Peyer's patch (tissue), 4 donors: ENCODE results near the gene CEP164. TPM values are rescaled to one million over a fixed set of nuclear protein-coding genes. Genes with fewer than 3 reads are reported as not detected.
A peak's percentile ranks its signal among the peaks of the same experiment; 100 is the strongest.

Experiments used
- DNase-seq, 3 donors: peaks; one replicate each; pipeline ENCODE4 v3.0.0-alpha.2; 2017 to 2019
- H3K27ac ChIP-seq, 4 donors: fragments of 200-600 bp; sonication (generic); one replicate each; pipeline ENCODE4 v1.5.1; 2016 to 2019
- H3K27me3 ChIP-seq, 2 donors: fragments of 200-600 bp; sonication (generic); one replicate each; pipeline ENCODE4 v1.5.1; 2019
- H3K36me3 ChIP-seq, 3 donors: fragments of 200-600 bp; sonication (generic); one replicate each; pipeline ENCODE4 v1.5.1; 2016 to 2019
- H3K4me1 ChIP-seq, 4 donors: fragments of 200-600 bp; sonication (generic); one replicate each; pipeline ENCODE4 v1.5.1; 2016 to 2019
- H3K4me3 ChIP-seq, 4 donors: fragments of 200-600 bp; sonication (generic); 1 replicate in 3 of 4; 2 replicates in 1 of 4; pipeline ENCODE4 v1.5.1; 2016 to 2019; ENCODE audit warnings: mild to moderate bottlenecking in 1 of 4
- H3K9me3 ChIP-seq, 4 donors: fragments of 200-600 bp; sonication (generic); one replicate each; pipeline ENCODE4 v1.5.1; 2016 to 2019; ENCODE audit warnings: mild to moderate bottlenecking in 1 of 4
- POLR2A ChIP-seq, 2 donors: fragments of 450-650 bp; IDR thresholded peaks; one replicate each; pipeline ENCODE4 v1.5.1; 2017; ENCODE audit warnings: antibody characterized with exemption in 2 of 2, mild to moderate bottlenecking in 2 of 2, moderate library complexity in 2 of 2
- total RNA-seq, 4 donors: library from RNA; depleted of rRNA; stranded (reverse); fragments of >200 nt; gene quantifications; one replicate each; pipeline ENCODE4 v1.1.0, GENCODE V29; 2016
- TF ChIP-seq, protein P1 (sequence below), 6 experiments: fragments of 450-650 bp in 4 of 6; fragments of 200-600 bp in 2 of 6; sonication (generic) in 1 of 6; IDR thresholded peaks; one replicate each; pipeline ENCODE4 v1.5.1; 2017 to 2019; ENCODE audit warnings: antibody characterized with exemption in 6 of 6, mild to moderate bottlenecking in 3 of 6, moderate library complexity in 1 of 6

CEP164 gene
- total RNA-seq, 4 donors from 2014 or later, result 12.3 to 45.4 (median 27.2) TPM

DNA sequence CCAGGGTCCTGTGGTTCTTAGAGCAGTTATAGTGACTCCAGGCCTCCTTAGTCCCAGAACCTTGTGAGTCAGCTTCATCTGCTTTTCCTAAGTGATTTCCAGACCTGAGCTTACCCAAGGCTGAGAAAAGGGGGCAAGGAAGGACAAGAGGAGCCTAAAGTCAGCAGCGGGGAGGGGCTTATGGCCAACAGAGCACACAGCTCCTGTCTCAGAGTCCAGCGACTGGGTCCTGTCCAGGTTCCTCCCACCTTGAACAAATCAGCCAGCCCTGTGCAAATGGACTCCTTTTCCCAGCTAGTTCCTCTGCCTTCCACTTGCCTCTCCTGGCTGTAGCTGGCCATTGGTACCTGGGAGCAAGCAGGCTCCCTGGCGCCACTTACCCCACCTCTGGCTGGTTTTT is 22.5 kb upstream of the CEP164 start:
- DNase-seq, result no peak
- Histone ChIP-seq H3K36me3 (no peaks in the 10 kb centered on the region), H3K27ac (no peak overlapping the region), H3K4me1 (peaks cover 0 to 6% (median 0%) of the 10 kb centered on the region in 4 donors), H3K27me3 (no peaks in the 10 kb centered on the region), H3K4me3 (no peak overlapping the region), H3K9me3 (no peaks in the 10 kb centered on the region)
- no peak for TF ChIP-seq POLR2A (IDR thresholded peaks at IDR 0.05)
- TF ChIP-seq, protein P1, sequence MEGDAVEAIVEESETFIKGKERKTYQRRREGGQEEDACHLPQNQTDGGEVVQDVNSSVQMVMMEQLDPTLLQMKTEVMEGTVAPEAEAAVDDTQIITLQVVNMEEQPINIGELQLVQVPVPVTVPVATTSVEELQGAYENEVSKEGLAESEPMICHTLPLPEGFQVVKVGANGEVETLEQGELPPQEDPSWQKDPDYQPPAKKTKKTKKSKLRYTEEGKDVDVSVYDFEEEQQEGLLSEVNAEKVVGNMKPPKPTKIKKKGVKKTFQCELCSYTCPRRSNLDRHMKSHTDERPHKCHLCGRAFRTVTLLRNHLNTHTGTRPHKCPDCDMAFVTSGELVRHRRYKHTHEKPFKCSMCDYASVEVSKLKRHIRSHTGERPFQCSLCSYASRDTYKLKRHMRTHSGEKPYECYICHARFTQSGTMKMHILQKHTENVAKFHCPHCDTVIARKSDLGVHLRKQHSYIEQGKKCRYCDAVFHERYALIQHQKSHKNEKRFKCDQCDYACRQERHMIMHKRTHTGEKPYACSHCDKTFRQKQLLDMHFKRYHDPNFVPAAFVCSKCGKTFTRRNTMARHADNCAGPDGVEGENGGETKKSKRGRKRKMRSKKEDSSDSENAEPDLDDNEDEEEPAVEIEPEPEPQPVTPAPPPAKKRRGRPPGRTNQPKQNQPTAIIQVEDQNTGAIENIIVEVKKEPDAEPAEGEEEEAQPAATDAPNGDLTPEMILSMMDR (IDR thresholded peaks at IDR 0.05), result no peak

DNA sequence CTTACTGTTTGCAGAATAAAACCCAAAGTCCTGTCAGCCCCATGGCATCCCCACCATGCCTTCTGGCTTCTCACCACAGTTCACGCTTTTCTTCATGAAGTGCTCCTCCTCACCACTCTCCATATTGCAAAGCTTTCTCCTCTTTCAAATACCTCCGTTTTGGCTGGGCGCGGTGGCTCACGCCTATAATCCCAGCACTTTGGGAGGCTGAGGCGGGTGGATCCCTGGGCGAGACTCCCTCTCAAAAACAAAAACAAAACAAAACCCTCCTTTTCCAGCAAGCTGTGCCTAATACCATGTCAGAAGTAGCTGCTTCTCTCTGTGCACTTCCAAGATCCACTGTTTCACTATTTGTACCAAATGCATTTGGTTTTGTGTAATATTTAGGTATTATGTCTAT is 18.3 kb upstream of the CEP164 start:
- no peak for DNase-seq
- no peaks in the 10 kb centered on the region for H3K9me3 ChIP-seq
- H3K36me3 ChIP-seq, result no peaks in the 10 kb centered on the region
- no peak overlapping the region for H3K27ac ChIP-seq
- TF ChIP-seq POLR2A (IDR thresholded peaks at IDR 0.05), result no peak
- TF ChIP-seq, protein P1 (IDR thresholded peaks at IDR 0.05), result no peak
- no peaks in the 10 kb centered on the region for H3K27me3 ChIP-seq
- H3K4me1 ChIP-seq, result peaks cover 0 to 1% (median 0%) of the 10 kb centered on the region in 4 donors
- H3K4me3 ChIP-seq, result no peak overlapping the region

DNA sequence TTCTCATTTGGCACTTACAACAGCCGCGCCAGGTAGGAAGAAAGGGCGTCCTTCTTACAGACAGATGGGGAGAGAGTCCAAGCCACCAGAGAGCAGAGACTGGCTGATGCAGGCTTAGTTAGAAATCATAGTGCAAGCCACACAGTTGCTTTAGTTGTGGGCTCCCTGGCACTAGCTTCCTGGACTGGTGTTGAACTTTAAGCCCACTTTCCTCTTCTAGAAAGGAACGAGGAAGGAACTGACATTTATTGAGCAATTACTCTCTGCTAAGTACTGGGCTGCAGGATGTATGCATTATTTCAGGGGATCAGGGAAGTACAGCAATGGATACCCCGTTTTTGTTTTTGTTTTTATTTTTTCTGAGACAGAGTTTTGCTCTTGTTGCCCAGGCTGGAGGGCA is 14.6 kb upstream of the CEP164 start:
- H3K9me3 ChIP-seq, result no peaks in the 10 kb centered on the region
- TF ChIP-seq, protein P1 (IDR thresholded peaks at IDR 0.05), result no peak
- TF ChIP-seq POLR2A (IDR thresholded peaks at IDR 0.05), result no peak
- no peaks in the 10 kb centered on the region for H3K27me3 ChIP-seq
- no peaks in the 10 kb centered on the region for H3K36me3 ChIP-seq
- no peak overlapping the region for H3K4me3 ChIP-seq
- DNase-seq, result no peak
- H3K27ac ChIP-seq, result no peak overlapping the region
- peaks cover 5 to 20% (median 12%) of the 10 kb centered on the region in 4 donors for H3K4me1 ChIP-seq

DNA sequence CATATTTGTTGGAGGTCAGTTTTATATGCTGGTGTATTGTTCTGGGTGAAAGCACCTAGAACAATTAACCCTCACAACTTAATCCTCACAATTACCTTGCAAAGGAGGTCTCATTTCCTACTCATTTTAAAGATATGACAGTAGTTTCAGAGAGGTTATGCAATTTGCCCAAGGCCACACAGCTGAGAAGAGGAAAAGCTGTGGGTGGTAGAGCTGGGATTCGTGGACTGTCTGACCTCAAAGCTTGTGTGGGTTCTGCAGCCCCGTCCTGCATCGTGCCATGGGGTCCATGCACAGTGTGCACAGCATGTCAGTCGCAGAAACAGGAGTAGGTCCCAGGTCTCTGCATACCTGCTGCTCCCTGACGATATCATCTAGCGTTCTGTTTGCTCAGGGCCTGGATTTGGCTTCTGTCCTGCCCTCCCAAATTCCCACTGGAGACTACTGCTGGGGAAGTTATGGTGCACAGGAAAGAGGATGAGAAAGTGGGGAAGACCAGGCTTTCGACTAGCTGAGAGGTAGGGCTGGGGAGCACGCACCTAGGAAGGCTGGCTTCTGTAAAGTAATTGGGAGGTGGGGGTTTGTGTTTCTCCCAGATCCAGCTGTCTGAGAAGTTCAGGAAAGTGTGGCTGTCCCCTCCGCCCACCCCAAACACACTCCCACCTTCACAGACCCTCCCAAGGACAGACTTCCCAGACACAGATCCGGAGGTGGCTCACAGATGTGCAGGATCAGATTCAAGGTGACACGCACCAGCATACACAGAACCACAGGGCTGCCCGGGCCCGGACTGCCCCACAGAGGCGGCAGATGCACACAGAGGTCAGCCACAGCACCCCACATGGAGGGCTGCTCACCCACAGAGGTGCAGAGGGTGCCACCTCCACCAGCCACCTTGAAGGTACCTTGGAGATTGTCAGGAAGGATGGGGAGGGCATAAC is 13.6 kb upstream of the CEP164 start:
- no peak overlapping the region for H3K27ac ChIP-seq
- no peaks in the 10 kb centered on the region for H3K36me3 ChIP-seq
- DNase-seq, result no peak
- H3K27me3 ChIP-seq, result no peaks in the 10 kb centered on the region
- H3K4me3 ChIP-seq, result no peak overlapping the region
- H3K9me3 ChIP-seq, result no peaks in the 10 kb centered on the region
- peaks cover 5 to 20% (median 12%) of the 10 kb centered on the region in 4 donors for H3K4me1 ChIP-seq
- TF ChIP-seq, protein P1 (IDR thresholded peaks at IDR 0.05), result no peak
- TF ChIP-seq POLR2A (IDR thresholded peaks at IDR 0.05), result no peak

DNA sequence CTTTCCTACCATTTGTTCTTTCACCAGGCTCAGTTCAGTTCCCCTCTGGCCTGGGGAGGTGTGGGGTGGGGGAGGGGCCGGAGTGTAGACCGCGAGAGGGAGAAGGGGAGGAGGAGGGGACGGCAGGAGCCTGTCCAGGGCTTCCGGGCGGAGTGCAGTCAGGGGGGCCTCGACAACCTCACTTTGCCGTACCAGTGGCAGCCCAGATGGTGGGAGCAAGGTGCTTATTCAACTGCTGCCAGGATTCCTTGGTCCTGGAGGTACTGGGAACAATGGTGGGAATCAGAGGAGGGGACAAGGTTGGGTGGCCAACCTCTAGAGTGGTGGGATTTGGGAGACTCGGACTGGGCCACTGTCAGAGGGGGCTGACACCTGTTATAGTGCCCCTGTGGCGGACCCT is 12.8 kb upstream of the CEP164 start:
- no peaks in the 10 kb centered on the region for H3K9me3 ChIP-seq
- H3K4me3 ChIP-seq, result peak overlapping the region in 2 of 4 donors; percentile 88 to 95
- TF ChIP-seq, protein P1 (IDR thresholded peaks at IDR 0.05), result no peak
- TF ChIP-seq POLR2A (IDR thresholded peaks at IDR 0.05), result no peak
- no peaks in the 10 kb centered on the region for H3K36me3 ChIP-seq
- no peaks in the 10 kb centered on the region for H3K27me3 ChIP-seq
- no peak for DNase-seq
- H3K27ac ChIP-seq, result no peak overlapping the region
- H3K4me1 ChIP-seq, result peaks cover 5 to 20% (median 12%) of the 10 kb centered on the region in 4 donors
